A673 (cell line): ENCODE measurements around the gene SERPINB7. TPM values are rescaled to one million over a fixed set of nuclear protein-coding genes. Genes with fewer than 3 reads are reported as not detected.

Source experiments
- BruUV-seq: library from RNA; stranded (reverse); fragments of 400-500 nt; replicated peaks from 2 replicates; lab custom pipeline; 2021; lab: Mats Ljungman, UMichigan
- CTCF ChIA-PET: fragments of 300-600 bp; sonication (Branson Sonifier 250); formaldehyde crosslinking; loops from one replicate; lab custom pipeline; 2022; ENCODE audit warnings: antibody characterized with exemption; lab: Charles Lee
- POLR2A ChIA-PET: fragments of 300-600 bp; sonication (Branson Sonifier 250); formaldehyde crosslinking; loops from one replicate; lab custom pipeline; 2022; ENCODE audit warnings: antibody characterized with exemption; ENCODE audit not compliant: low non-redundant PET; lab: Charles Lee
- DNase-seq: peaks from one replicate; pipeline ENCODE4 v3.0.0-alpha.2; 2015; ENCODE audit warnings: low spot score
- H3K27ac ChIP-seq: fragments of 200-600 bp; sonication (generic); 2 replicates; pipeline ENCODE4 v1.5.1; 2016; ENCODE audit warnings: mixed run types, low read depth, mild to moderate bottlenecking, mixed read lengths, antibody characterized with exemption, low read length; ENCODE audit not compliant: poor library complexity, severe bottlenecking
- H3K27me3 ChIP-seq: fragments of 200-600 bp; sonication (generic); replicated peaks from 2 replicates; pipeline ENCODE4 v1.6.1; 2017; ENCODE audit warnings: mixed run types, low read depth, mild to moderate bottlenecking, mixed read lengths, antibody characterized with exemption, low read length; ENCODE audit not compliant: insufficient read depth, poor library complexity
- H3K36me3 ChIP-seq: fragments of 200-600 bp; sonication (generic); 2 replicates; pipeline ENCODE4 v1.6.1; 2016; ENCODE audit warnings: mixed run types, mild to moderate bottlenecking, mixed read lengths, antibody characterized with exemption, low read length; ENCODE audit not compliant: insufficient read depth, poor library complexity, severe bottlenecking
- H3K4me1 ChIP-seq: fragments of 200-600 bp; sonication (generic); 2 replicates; pipeline ENCODE4 v1.6.1; 2017; ENCODE audit warnings: mixed run types, mild to moderate bottlenecking, mixed read lengths, antibody characterized with exemption, low read length; ENCODE audit not compliant: insufficient read depth, poor library complexity, severe bottlenecking
- H3K4me3 ChIP-seq: fragments of 200-600 bp; sonication (generic); 2 replicates; pipeline ENCODE4 v1.5.1; 2016; ENCODE audit warnings: low read depth, mixed run types, mild to moderate bottlenecking, mixed read lengths, low read length; ENCODE audit not compliant: poor library complexity, severe bottlenecking
- H3K9me3 ChIP-seq: fragments of 200-600 bp; sonication (generic); 2 replicates; pipeline ENCODE4 v1.6.1; 2016; ENCODE audit warnings: mixed run types, low read depth, mild to moderate bottlenecking, mixed read lengths, antibody characterized with exemption, low read length; ENCODE audit not compliant: poor library complexity, severe bottlenecking
- CTCF ChIP-seq: fragments of 300-800, 200-600 bp; sonication (generic); conservative IDR thresholded peaks from 2 replicates; pipeline ENCODE4 v1.5.1; 2017; ENCODE audit warnings: low read depth, mild to moderate bottlenecking, antibody characterized with exemption, low read length, moderate library complexity, mixed read lengths
- EZH2 ChIP-seq: fragments of 200-600 bp; sonication (generic); IDR thresholded peaks from 2 replicates; pipeline ENCODE4 v1.6.1; 2017; ENCODE audit warnings: borderline replicate concordance, low read depth, mild to moderate bottlenecking, mixed read lengths, antibody characterized with exemption, low read length; ENCODE audit not compliant: poor library complexity, severe bottlenecking
- intact Hi-C: fragments of 100-400 bp; cut with micrococcal nuclease; formaldehyde crosslinking; loops from one replicate; pipeline ENCODE4 v1.10.0; 2022; ENCODE audit not compliant: unreplicated experiment
- total RNA-seq: library from RNA; stranded (reverse); gene quantifications from 2 replicates; pipeline ENCODE4 v1.2.3, GENCODE V29; 2021

SERPINB7 gene
- total RNA-seq, 1 experiment from 2014 or later = 12.8 TPM

- peaks cover 37% of the 10 kb centered on the region for H3K4me1 ChIP-seq
- intact Hi-C loops = no loop called here
- TF ChIP-seq EZH2 (no peak), CTCF (no peak)
- CTCF ChIA-PET = no interaction called here
- BruUV-seq = no TSS peak
- no peak overlapping the region for H3K4me3 ChIP-seq
- H3K9me3 ChIP-seq = no peaks in the 10 kb centered on the region
- DNase-seq = peak; percentile 67
- peak overlapping the region; percentile 32 for H3K27ac ChIP-seq
- H3K36me3 ChIP-seq = no peaks in the 10 kb centered on the region
- POLR2A ChIA-PET = no interaction called here
- H3K27me3 ChIP-seq = no peaks in the 10 kb centered on the region
Measured at GRCh38 chr18:63773551-63773950, 1.7 kb upstream of the SERPINB7 start.

- no TSS peak for BruUV-seq
- CTCF ChIA-PET = no interaction called here
- DNase-seq = no peak
- Histone ChIP-seq H3K36me3 (no peaks in the 10 kb centered on the region), H3K27me3 (no peaks in the 10 kb centered on the region), H3K9me3 (no peaks in the 10 kb centered on the region), H3K27ac (no peak overlapping the region), H3K4me1 (peaks cover 40% of the 10 kb centered on the region), H3K4me3 (no peak overlapping the region)
- TF ChIP-seq EZH2 (no peak), CTCF (no peak)
- POLR2A ChIA-PET = no interaction called here
- intact Hi-C loops = no loop called here
Measured at GRCh38 chr18:63774511-63774910, 707 bp upstream of the SERPINB7 start.

GRCh38 chr18:63779386-63779785 is 4.2 kb downstream of the SERPINB7 start:
- POLR2A ChIA-PET = no interaction called here
- Histone ChIP-seq H3K4me3 (no peak overlapping the region), H3K9me3 (no peaks in the 10 kb centered on the region), H3K4me1 (peaks cover 11% of the 10 kb centered on the region), H3K27me3 (no peaks in the 10 kb centered on the region), H3K27ac (no peak overlapping the region), H3K36me3 (no peaks in the 10 kb centered on the region)
- CTCF ChIA-PET = no interaction called here
- intact Hi-C loops = no loop called here
- no TSS peak for BruUV-seq
- no peak for TF ChIP-seq CTCF
- TF ChIP-seq EZH2 = no peak
- DNase-seq = no peak
